Omental fat pad (tissue), 4 donors: ENCODE data around the gene KIAA0930. TPM values are rescaled to one million over a fixed set of nuclear protein-coding genes. Genes with fewer than 3 reads are reported as not detected.

Experiments
- ATAC-seq: fragments of 150-250 bp; one replicate; pipeline ENCODE4 v1.9.1; 2016; ENCODE audit warnings: mild to moderate bottlenecking, moderate library complexity; ENCODE audit not compliant: low FRiP score
- DNase-seq: peaks from one replicate; pipeline ENCODE4 v3.0.0-alpha.2; 2019; ENCODE audit warnings: low spot score
- total RNA-seq, 4 donors: library from RNA; depleted of rRNA; stranded (reverse); fragments of >200 nt; gene quantifications; one replicate each; pipeline ENCODE4 v1.1.0, GENCODE V29; 2016
- TF ChIP-seq, protein P1 (sequence below), 3 donors: fragments of 450-650 bp; IDR thresholded peaks; one replicate each; pipeline ENCODE4 v1.5.1; 2016 to 2017; ENCODE audit warnings: antibody characterized with exemption in 3 of 3, mild to moderate bottlenecking in 3 of 3, moderate library complexity in 2 of 3

KIAA0930 gene
- total RNA-seq, 4 donors from 2014 or later: 27.4 to 58.8 (median 50.2) TPM

DNA sequence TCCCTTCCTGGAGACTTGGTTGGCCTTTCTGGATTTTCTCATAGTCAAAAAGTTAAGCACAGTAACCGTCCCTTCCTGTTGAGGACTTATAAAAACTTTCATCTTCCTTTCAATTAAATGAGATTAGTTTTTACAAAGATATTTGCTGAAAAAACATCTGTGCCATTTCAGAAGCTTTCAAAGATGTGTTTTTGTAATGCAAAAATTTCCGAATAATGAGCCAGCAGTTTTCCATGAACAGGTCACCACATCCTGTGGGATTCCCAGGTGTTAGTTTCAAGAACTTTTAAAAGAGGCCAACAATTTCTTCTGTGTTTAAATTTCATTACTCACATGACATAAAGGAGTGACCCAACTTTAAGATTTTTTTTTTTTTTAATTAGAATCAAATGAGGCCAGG lies 58.9 kb downstream of the KIAA0930 start:
- DNase-seq: no peak
- TF ChIP-seq, protein P1, sequence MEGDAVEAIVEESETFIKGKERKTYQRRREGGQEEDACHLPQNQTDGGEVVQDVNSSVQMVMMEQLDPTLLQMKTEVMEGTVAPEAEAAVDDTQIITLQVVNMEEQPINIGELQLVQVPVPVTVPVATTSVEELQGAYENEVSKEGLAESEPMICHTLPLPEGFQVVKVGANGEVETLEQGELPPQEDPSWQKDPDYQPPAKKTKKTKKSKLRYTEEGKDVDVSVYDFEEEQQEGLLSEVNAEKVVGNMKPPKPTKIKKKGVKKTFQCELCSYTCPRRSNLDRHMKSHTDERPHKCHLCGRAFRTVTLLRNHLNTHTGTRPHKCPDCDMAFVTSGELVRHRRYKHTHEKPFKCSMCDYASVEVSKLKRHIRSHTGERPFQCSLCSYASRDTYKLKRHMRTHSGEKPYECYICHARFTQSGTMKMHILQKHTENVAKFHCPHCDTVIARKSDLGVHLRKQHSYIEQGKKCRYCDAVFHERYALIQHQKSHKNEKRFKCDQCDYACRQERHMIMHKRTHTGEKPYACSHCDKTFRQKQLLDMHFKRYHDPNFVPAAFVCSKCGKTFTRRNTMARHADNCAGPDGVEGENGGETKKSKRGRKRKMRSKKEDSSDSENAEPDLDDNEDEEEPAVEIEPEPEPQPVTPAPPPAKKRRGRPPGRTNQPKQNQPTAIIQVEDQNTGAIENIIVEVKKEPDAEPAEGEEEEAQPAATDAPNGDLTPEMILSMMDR (IDR thresholded peaks at IDR 0.05): no peak
- ATAC-seq: no peak

DNA sequence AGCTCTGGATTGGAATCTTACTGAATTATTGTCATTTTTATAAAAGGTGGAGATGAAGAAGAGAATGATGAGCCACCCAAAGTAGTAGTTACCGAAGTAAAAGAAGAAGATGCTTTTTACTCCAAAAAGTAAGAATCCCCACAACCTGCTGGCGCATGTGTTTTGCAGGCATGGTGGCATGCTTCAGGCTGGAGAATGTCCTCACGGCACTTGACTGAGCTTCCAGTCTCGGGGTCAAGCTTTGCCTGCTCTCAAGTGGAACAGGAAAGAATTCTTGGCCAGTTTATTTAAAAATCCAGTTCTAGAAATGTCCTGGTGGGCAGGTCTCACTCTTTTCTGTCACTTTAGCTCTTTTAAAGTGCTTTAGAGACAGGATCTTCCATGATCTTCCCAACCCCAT lies 59.5 kb downstream of the KIAA0930 start:
- TF ChIP-seq, protein P1 (IDR thresholded peaks at IDR 0.05): no peak
- ATAC-seq (no peak), DNase-seq (no peak)

DNA sequence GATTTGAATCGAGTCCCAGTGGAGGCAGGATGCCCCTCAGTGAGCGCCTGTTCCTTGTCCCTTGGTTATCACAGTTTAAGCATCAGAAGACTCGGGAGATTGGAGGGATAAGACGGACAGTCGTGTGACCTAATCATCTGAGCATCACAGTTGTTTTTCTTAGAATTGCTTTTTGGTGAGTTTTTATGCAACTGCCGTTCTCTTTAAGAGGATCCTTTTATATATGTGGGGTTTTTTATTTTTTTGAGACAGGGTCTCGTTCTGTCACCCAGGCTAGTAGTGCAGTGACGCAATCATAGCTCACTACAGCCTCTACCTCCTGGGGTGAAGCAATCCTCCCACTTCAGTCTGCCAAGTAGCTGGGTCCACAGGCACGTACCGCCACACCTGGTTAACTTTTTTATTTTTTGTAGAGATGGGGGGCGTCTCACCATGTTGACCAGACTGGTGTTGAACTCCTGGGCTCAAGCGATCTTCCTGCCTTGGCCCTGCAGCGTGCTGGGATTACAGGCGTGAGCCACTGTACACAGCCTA lies 60.5 kb downstream of the KIAA0930 start:
- DNase-seq (no peak), ATAC-seq (no peak)
- TF ChIP-seq, protein P1 (IDR thresholded peaks at IDR 0.05): no peak

DNA sequence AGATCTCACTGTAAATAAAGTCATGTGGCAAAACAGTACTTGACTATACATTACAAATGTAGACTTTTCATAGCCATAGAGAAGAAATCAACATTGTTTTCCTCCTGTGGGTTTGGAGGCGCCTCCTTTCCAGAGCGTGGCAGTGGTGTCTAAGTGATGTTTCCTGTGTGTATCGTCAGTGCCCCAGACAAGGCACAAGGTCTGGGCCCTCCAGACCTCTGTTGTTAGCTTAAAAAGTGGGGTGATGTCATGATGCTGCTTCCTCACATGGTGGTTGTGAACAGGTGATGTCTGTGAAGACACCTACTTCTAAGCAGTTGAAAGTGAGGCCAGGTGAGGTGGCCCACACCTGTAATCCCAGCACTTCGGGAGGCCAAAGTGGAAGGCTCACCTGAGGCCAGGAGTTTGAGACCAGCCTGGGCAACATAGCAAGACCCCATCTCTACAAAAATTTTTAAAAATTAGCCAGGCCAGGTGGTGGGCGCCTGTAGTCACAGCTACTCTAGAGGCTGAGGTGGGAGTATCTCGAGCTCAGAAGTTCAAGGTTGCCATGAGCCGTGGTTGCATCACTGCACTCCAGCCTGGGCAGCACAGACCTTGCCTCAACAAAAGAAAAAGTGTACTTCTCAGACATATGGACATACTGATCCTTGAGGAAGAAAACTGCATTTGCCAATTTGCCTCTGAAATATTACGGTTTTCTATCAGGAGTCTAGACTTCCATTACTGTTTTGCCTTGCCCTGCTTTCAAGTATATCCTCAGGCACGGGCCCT lies 61.2 kb downstream of the KIAA0930 start:
- DNase-seq (no peak), ATAC-seq (no peak)
- TF ChIP-seq, protein P1 (IDR thresholded peaks at IDR 0.05): no peak

DNA sequence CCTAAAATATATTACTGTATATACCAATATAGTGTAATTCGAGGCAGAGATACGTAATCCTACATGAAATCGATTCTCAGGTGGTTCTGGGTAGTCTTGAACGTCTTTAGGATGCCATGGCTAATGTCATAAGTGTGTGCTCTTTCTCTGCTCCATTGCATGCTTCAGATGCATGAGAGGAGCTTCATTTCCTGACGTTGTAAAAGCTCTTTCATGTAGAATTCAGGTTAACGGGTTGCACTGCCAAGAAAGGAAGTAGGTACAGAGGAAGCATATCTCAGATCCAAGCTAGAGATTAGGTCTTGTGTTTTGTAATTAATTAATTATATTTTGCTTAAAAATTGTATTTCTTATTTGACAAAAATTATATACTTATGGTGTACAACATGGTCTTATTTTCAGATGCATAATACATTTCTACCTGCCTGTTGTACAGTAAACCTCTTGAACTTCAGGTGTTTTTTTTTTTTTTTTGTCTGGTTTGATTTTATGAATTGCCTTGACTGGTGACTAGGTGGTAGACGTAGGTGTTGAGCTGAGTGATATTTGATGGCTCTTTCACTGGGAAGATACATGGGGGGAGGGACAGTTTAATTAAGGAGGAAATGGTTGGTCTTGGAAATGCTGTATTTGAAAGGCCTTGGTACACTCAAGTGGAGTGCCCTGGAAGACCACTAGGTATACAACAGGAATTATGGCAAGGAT lies 67.7 kb downstream of the KIAA0930 start:
- no peak for ATAC-seq
- no peak for DNase-seq

DNA sequence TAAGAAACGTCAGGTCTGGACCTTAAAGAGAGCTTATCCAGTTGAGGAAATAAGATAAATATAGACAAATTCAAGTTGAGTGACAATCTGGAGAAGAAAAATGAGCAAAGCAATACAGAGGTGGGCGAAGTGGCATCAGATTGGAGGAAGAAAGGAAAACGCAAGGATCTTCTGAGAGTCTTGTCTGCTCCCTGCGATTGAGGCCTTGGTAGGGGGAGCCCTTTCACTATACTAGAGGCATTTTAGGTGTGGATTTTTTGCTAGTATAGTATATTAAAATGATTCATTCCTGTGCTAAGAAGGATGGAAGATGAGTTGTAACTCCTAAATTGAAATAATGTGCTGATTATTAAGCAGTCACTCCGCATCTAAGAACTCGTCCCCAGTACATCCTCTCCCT lies 68.9 kb downstream of the KIAA0930 start:
- DNase-seq: no peak
- TF ChIP-seq, protein P1 (IDR thresholded peaks at IDR 0.05): no peak
- ATAC-seq: no peak

More for the DNA sequence above, 67.7 kb downstream of the KIAA0930 start:
- TF ChIP-seq, protein P1 (IDR thresholded peaks at IDR 0.05): no peak
